ENCODE results near the gene TRAK1. TPM values are rescaled to one million over a fixed set of nuclear protein-coding genes. Genes with fewer than 3 reads are reported as not detected.

The TRAK1 gene
- total RNA-seq, 4 donors from 2014 or later, result 25.9 to 41.6 (median 29.6) TPM

DNA sequence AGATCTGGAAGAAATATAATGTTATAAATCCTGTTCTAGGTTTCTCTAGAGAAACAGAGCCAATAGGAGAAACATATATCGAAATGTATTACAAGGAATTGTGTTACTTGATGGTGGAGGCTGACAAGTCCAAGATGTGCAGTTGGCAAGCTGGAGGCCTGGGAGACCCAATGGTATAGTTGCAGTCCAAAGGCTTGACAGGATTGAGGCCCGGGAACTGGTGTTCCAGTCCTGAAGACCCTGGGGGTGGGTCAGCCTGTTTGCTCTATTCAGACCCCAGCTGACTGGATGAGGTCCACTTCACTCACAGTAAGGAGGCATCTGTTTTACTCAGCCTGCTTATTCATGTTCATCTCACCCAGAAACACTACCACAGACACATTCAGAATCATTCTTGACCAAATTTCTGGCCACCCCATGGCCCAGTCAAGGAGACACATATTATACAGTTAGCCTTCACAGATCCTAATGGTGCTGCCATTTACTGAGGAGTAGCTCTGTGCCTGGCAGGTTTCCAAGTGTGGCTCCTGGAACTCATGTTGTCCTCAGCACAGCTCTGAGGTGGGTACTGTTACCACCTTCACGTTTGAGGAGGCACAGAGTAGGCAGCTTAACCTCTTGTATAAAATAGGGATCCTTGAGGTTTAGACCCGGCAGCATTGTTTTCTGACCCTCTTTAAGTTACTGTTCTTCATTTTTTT, 3.7 kb downstream of the TRAK1 start:
- TF ChIP-seq, protein P1, sequence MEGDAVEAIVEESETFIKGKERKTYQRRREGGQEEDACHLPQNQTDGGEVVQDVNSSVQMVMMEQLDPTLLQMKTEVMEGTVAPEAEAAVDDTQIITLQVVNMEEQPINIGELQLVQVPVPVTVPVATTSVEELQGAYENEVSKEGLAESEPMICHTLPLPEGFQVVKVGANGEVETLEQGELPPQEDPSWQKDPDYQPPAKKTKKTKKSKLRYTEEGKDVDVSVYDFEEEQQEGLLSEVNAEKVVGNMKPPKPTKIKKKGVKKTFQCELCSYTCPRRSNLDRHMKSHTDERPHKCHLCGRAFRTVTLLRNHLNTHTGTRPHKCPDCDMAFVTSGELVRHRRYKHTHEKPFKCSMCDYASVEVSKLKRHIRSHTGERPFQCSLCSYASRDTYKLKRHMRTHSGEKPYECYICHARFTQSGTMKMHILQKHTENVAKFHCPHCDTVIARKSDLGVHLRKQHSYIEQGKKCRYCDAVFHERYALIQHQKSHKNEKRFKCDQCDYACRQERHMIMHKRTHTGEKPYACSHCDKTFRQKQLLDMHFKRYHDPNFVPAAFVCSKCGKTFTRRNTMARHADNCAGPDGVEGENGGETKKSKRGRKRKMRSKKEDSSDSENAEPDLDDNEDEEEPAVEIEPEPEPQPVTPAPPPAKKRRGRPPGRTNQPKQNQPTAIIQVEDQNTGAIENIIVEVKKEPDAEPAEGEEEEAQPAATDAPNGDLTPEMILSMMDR (IDR thresholded peaks at IDR 0.05; ENCODE audit: low read depth), result no peak

DNA sequence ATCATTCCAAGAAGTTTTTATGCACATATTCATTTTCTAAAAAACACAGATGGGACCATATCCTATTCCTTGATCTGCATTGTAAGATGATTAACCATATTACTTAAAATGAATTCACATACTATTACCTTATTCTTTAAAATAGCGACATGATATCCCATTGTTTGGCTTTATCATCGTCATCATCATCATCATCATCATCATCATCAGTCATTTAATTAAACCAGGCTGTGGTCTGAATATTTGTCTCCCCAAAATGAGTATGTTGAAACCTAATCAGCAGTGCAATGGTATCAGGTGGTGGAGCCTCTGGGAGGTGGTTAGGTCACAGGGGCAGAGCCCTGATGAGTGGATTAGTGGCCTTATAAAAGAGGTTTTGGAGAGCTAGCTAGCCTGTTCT, 4.4 kb downstream of the TRAK1 start:
- TF ChIP-seq, protein P1 (IDR thresholded peaks at IDR 0.05; ENCODE audit: low read depth), result no peak

DNA sequence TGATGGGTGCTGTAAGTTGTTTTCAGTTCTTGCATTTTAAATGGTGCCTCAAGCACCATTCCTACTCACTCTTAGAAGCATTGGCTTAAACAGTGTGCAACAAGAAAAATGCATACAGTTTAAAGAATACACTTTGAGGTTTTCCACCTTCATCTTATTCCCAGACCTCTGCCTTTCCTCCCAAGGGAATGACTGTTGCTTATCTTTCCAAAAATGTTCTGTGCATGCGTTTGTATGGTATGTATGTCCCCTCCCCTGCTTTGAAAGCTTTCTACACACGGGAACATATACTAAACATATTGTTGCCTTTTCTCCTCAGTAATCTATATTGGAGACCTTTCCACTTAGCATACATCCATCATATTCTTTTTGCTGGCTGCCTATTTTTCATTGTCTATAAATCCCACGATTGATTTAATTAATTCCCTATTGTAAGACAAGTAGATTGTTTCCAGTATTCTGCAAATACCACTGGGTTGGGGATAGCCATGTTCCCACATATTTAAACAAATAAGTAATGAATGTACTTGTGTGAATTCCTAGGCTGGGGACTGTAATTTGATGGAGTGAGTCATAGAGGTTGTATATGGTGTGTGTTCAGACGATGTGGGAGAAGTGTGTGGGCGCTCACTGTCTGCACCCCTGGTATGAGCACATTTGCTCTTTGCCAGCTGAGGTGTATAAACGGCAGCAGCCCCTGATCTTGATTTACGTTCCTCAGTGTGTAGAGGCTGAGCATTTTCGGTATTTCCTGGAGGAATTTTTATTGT, 5.8 kb downstream of the TRAK1 start:
- TF ChIP-seq, protein P1 (IDR thresholded peaks at IDR 0.05; ENCODE audit: low read depth), result no peak

DNA sequence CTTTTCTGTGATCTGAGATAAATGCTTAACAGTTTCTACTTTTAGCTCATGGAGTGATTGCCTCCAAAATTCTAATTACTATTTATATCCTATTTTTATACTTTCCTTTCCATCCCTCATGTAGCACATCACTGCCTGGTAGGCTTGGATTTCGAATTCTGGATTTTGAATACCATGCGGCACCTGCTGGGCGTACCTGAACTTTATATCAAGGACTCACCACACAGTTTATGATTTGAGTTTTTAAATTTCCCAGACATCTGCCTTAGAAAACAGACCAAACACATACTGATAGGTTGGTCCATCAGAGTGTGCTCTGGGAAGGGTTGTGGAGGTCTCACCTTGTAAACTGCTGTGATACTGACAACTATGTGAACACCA, 6.4 kb downstream of the TRAK1 start:
- TF ChIP-seq, protein P1 (IDR thresholded peaks at IDR 0.05; ENCODE audit: low read depth), result no peak

DNA sequence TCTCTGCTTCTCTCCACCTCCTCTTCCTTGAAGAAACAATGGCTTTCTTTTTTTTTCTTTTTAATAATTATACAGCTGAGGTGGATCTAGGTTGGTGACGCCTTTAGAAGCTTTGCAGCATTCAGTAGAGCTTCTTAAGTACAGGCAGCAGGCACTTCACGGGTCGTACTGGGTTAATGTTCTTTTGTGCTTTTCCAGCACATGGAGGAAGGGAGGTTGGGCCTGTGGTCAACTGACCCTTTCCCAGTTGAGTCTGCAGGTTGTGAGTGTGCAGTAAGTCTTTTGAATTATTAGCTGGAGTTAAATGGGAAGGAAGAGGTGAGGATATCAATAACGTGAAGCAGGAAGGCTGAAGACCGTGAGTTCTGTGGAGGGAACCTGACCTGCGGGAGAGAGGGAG, 7.0 kb downstream of the TRAK1 start:
- TF ChIP-seq, protein P1 (IDR thresholded peaks at IDR 0.05; ENCODE audit: low read depth), result no peak

DNA sequence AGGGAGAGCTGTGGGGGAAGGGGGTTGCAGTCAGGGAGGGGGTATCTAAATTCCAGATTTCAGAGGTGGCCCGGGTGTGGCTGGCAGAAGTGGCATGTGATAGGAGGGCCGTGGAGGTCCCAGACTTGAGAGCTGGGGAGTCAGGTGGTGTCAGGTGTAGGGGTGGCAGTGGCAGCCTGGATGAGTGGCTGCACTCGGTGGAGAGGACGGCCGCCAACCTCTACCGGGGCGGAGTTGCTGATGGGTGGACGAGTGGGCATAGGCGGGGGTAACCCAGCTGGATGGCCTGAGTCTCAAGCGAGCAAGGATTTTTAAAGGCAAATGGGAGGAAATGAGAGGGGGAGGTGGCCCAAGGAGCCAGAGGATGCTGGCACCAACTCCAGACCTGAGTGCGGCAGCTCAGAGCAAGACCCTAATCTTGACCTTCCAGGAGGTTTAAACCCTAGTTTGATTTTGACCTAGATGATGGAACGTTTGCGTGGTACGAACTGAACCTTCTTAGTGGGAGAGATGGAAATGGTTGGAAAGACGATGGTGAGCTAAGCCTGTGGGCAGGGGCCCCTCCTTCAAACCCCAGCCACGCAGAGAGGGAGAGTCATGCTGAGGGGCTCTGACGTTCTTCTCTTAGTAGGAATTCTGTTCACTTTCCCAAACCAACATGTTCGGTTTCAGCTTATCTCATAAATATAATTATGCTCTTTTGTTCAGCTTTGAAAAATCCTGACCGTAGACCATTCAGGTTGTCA, 8.0 kb downstream of the TRAK1 start:
- TF ChIP-seq, protein P1 (IDR thresholded peaks at IDR 0.05; ENCODE audit: low read depth), result no peak

DNA sequence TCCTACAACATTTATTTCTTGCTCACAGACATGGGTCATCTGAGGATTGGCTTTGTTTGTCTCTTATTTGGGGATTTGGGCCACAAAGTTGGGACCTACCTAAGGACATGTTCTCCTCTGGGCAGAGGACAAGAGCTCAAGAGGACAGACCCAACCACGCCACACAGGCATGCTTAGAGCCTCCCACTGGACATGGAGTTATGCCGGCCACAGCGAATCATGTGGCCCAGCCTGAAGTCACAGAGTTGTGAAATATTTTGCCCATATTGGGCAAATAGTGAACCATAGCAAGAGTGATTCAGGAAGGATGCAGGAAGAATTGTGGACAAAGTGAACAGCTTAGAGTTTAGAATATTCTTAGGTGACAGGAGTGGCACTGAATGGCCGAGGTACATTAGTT, 9.9 kb downstream of the TRAK1 start:
- TF ChIP-seq, protein P1 (IDR thresholded peaks at IDR 0.05; ENCODE audit: low read depth), result no peak
